ENCODE measurements around the gene MATCAP1. TPM values are rescaled to one million over a fixed set of nuclear protein-coding genes. Genes with fewer than 3 reads are reported as not detected.

The MATCAP1 gene
- total RNA-seq, 2 experiments from 2014 or later: 9.7 to 10.6 TPM

GRCh38 chr16:67165121-67166078 lies 18.4 kb downstream of the MATCAP1 start:
- H3K27ac ChIP-seq (ENCODE audit: low read depth in 1 of 2, low read length in 2 of 2): no peak overlapping the region
- intact Hi-C loops (cut with DNase I, micrococcal nuclease): no loop called here
- Mint-ChIP-seq H3K36me3 (ENCODE audit: low read depth) (peaks cover 6% of the 10 kb centered on the region), H3K4me3 (peak overlapping the region; percentile 11), H3K27me3 (peaks cover 83% of the 10 kb centered on the region), H3K27ac (no peak overlapping the region), H3K9me3 (no peaks in the 10 kb centered on the region), H3K4me1 (ENCODE audit: low read depth) (peaks cover 32% of the 10 kb centered on the region)
- H3K27me3 ChIP-seq (ENCODE audit: control insufficient read depth in 1 of 2, insufficient read depth in 2 of 2, low read length in 2 of 2): peaks cover 73 to 83% of the 10 kb centered on the region in 2 experiments
- DNase-seq (peak in 1 of 14 experiments; percentile 27), ATAC-seq (ENCODE audit: poor library complexity) (no peak)
- CTCF ChIA-PET: interaction anchor here (2.7 kb wide), 1 partner anchor 10 kb away, joined by 12 read pairs; no protein-coding TSS in a partner anchor
- no peak overlapping the region for H3K4me3 ChIP-seq (ENCODE audit: low read length)
- POLR2A ChIA-PET: interaction anchor here (1.3 to 2.2 kb wide), 2 partner anchors 10 to 15 kb away, joined by 4 to 8 read pairs; partner anchors contain the start of gene B3GNT9
- H3K36me3 ChIP-seq (ENCODE audit: insufficient read depth, low read length): no peaks in the 10 kb centered on the region
- peaks cover 68% of the 10 kb centered on the region for H3K4me1 ChIP-seq (ENCODE audit: insufficient read depth, low read length)
- TF ChIP-seq CTCF (IDR thresholded peaks at IDR 0.05): no peak
- H3K9me3 ChIP-seq (ENCODE audit: control insufficient read depth in 1 of 2, insufficient read depth in 1 of 2, low read length in 2 of 2): peaks cover 0 to 33% of the 10 kb centered on the region in 2 experiments

- Mint-ChIP-seq H3K27ac (no peak within 1 kb of the TSS), H3K36me3 (ENCODE audit: low read depth) (peaks cover 7% of the 10 kb centered on the region), H3K9me3 (no peaks in the 10 kb centered on the region), H3K4me1 (ENCODE audit: low read depth) (peaks cover 31% of the 10 kb centered on the region), H3K4me3 (peak within 1 kb of the TSS; percentile 72), H3K27me3 (peaks cover 80% of the 10 kb centered on the region)
- ATAC-seq (ENCODE audit: poor library complexity): no peak
- peaks cover 0 to 33% of the 10 kb centered on the region in 2 experiments for H3K9me3 ChIP-seq (ENCODE audit: control insufficient read depth in 1 of 2, insufficient read depth in 1 of 2, low read length in 2 of 2)
- H3K27ac ChIP-seq (ENCODE audit: low read depth in 1 of 2, low read length in 2 of 2): no peak within 1 kb of the TSS
- TF ChIP-seq CTCF (IDR thresholded peaks at IDR 0.05): no peak
- DNase-seq: peak in 3 of 14 experiments; percentile 14 to 54 (median 51)
- intact Hi-C loops (cut with DNase I, micrococcal nuclease): no loop called here
- peak within 1 kb of the TSS; percentile 32 for H3K4me3 ChIP-seq (ENCODE audit: low read length)
- H3K36me3 ChIP-seq (ENCODE audit: insufficient read depth, low read length): no peaks in the 10 kb centered on the region
- H3K27me3 ChIP-seq (ENCODE audit: control insufficient read depth in 1 of 2, insufficient read depth in 2 of 2, low read length in 2 of 2): peaks cover 68 to 78% of the 10 kb centered on the region in 2 experiments
- peaks cover 66% of the 10 kb centered on the region for H3K4me1 ChIP-seq (ENCODE audit: insufficient read depth, low read length)
- ChIA-PET CTCF (interaction anchor here (2.7 kb wide), 1 partner anchor 9 kb away, joined by 12 read pairs; no protein-coding TSS in a partner anchor), POLR2A (interaction anchor here (1.3 to 2.2 kb wide), 2 partner anchors 10 to 14 kb away, joined by 4 to 8 read pairs; partner anchors contain the start of gene B3GNT9)
These were observed 19.1 kb downstream of the MATCAP1 start, which contains the start of gene HSF4 for GRCh38 chr16:67164599-67165061. TSS of gene HSF4 (plus strand) at chr16:67164745. CDS start at chr16:67164812, 67 bp downstream.

GRCh38 chr16:67163999-67164558 lies 19.7 kb downstream of the MATCAP1 start:
- ChIA-PET CTCF (interaction anchor here (0.8 to 2.7 kb wide), 3 partner anchors 9 to 293 kb away, joined by 3 to 12 read pairs (median 5); no protein-coding TSS in a partner anchor), POLR2A (interaction anchor here (2.1 to 5.5 kb wide), 3 partner anchors 9 to 20 kb away, joined by 8 to 51 read pairs (median 16); partner anchors contain the start of gene MATCAP1)
- Histone ChIP-seq H3K4me1 (ENCODE audit: insufficient read depth, low read length) (peaks cover 64% of the 10 kb centered on the region), H3K27me3 (ENCODE audit: control insufficient read depth in 1 of 2, insufficient read depth in 2 of 2, low read length in 2 of 2) (peaks cover 62 to 73% of the 10 kb centered on the region in 2 experiments), H3K27ac (ENCODE audit: low read depth in 1 of 2, low read length in 2 of 2) (no peak overlapping the region), H3K4me3 (ENCODE audit: low read length) (peak overlapping the region; percentile 32), H3K36me3 (ENCODE audit: insufficient read depth, low read length) (no peaks in the 10 kb centered on the region), H3K9me3 (ENCODE audit: control insufficient read depth in 1 of 2, insufficient read depth in 1 of 2, low read length in 2 of 2) (peaks cover 0 to 27% of the 10 kb centered on the region in 2 experiments)
- ATAC-seq (ENCODE audit: poor library complexity) (no peak), DNase-seq (peak in 1 of 14 experiments; percentile 23)
- Mint-ChIP-seq H3K9me3 (no peaks in the 10 kb centered on the region), H3K4me1 (ENCODE audit: low read depth) (peaks cover 30% of the 10 kb centered on the region), H3K27me3 (peaks cover 75% of the 10 kb centered on the region), H3K36me3 (ENCODE audit: low read depth) (peaks cover 10% of the 10 kb centered on the region), H3K4me3 (peak overlapping the region; percentile 72), H3K27ac (no peak overlapping the region)
- intact Hi-C loops (cut with DNase I, micrococcal nuclease): loop anchor here in 1 of 2 experiments (2.0 kb wide), 1 partner anchor 19 kb away; the partner anchor contains the start of gene MATCAP1
- no peak for TF ChIP-seq CTCF (IDR thresholded peaks at IDR 0.05)

Measured in CD4-positive, alpha-beta T cell (primary cell).